Upper lobe of left lung (tissue), 4 donors: Measurements from ENCODE around the gene HIVEP3.

Source experiments
- CTCF ChIP-seq, 6 experiments: fragments of 450-650 bp in 4 of 6; fragments of 200-600 bp in 2 of 6; sonication (generic) in 2 of 6; IDR thresholded peaks; one replicate each; pipeline ENCODE4 v1.5.1; 2016 to 2019; ENCODE audit warnings: antibody characterized with exemption in 6 of 6
- EP300 ChIP-seq, 4 donors: sonication (generic); formaldehyde crosslinking; IDR thresholded peaks; one replicate each; pipeline ENCODE4 v1.5.1; 2017; ENCODE audit warnings: antibody characterized with exemption in 4 of 4, control low read depth in 2 of 4
- POLR2A ChIP-seq, 4 donors: fragments of 450-650 bp; IDR thresholded peaks; one replicate each; pipeline ENCODE4 v1.5.1; 2016 to 2017; ENCODE audit warnings: antibody characterized with exemption in 4 of 4, mild to moderate bottlenecking in 2 of 4
- POLR2AphosphoS5 ChIP-seq, 2 donors: sonication (generic); formaldehyde crosslinking; IDR thresholded peaks; one replicate each; pipeline ENCODE4 v1.5.1; 2017; ENCODE audit warnings: antibody characterized with exemption in 2 of 2

- TF ChIP-seq CTCF (IDR thresholded peaks at IDR 0.05) (no peak), POLR2A (IDR thresholded peaks at IDR 0.05) (no peak), POLR2AphosphoS5 (IDR thresholded peaks at IDR 0.05) (no peak), EP300 (IDR thresholded peaks at IDR 0.05) (no peak)
These were observed 25.0 kb upstream of the HIVEP3 start for GRCh38 chr1:41943717-41944116.
